GM21381 (cell line): Measurements from ENCODE around the gene GATA3.

Experiments used
- ATAC-seq: cut with Tn5 transposase; IDR thresholded peaks from one replicate; pipeline ENCODE4 v1.9.1; 2021; ENCODE audit warnings: mild to moderate bottlenecking, moderate library complexity; ENCODE audit not compliant: unreplicated experiment

The GATA3 gene

GRCh38 chr10:8063128-8063908 is 8.8 kb downstream of the GATA3 start:
- ATAC-seq, result no peak

GRCh38 chr10:8063935-8064334 is 9.4 kb downstream of the GATA3 start:
- ATAC-seq, result no peak

- ATAC-seq, result no peak
Observed at GRCh38 chr10:8064436-8064835, 9.9 kb downstream of the GATA3 start.

- ATAC-seq, result no peak
Observed at GRCh38 chr10:8065651-8066050, 11.2 kb downstream of the GATA3 start.

GRCh38 chr10:8066124-8066523 is 11.6 kb downstream of the GATA3 start:
- no peak for ATAC-seq

GRCh38 chr10:8066797-8067196 is 12.3 kb downstream of the GATA3 start:
- no peak for ATAC-seq

GRCh38 chr10:8069108-8069507 is 14.6 kb downstream of the GATA3 start:
- peak; percentile 71 for ATAC-seq

- ATAC-seq, result no peak
Observed at GRCh38 chr10:8069627-8070026, 15.1 kb downstream of the GATA3 start.

- ATAC-seq, result no peak
Observed at GRCh38 chr10:8070440-8070839, 16.0 kb downstream of the GATA3 start.

- ATAC-seq, result no peak
Observed at GRCh38 chr10:8071006-8071405, 16.5 kb downstream of the GATA3 start.

GRCh38 chr10:8071666-8072065 is 17.2 kb downstream of the GATA3 start:
- ATAC-seq, result no peak

GRCh38 chr10:8072211-8072610 is 17.7 kb downstream of the GATA3 start:
- no peak for ATAC-seq

- no peak for ATAC-seq
Observed at GRCh38 chr10:8073691-8074416, 19.4 kb downstream of the GATA3 start.

- ATAC-seq, result no peak
Observed at GRCh38 chr10:8074881-8075280, 20.4 kb downstream of the GATA3 start.

- ATAC-seq, result no peak
Observed at GRCh38 chr10:8075282-8076260, 21.1 kb downstream of the GATA3 start.

- ATAC-seq, result no peak
Observed at GRCh38 chr10:8076933-8077332, 22.4 kb downstream of the GATA3 start.

GRCh38 chr10:8078027-8078426 is 23.5 kb downstream of the GATA3 start:
- ATAC-seq, result no peak

GRCh38 chr10:8079126-8079525 is 24.6 kb downstream of the GATA3 start:
- no peak for ATAC-seq

GRCh38 chr10:8084799-8085198 is 30.3 kb downstream of the GATA3 start:
- ATAC-seq, result no peak

GRCh38 chr10:8085251-8085650 is 30.8 kb downstream of the GATA3 start:
- no peak for ATAC-seq

GRCh38 chr10:8086315-8086714 is 31.8 kb downstream of the GATA3 start:
- no peak for ATAC-seq
